Right lobe of liver (tissue), 6 donors: ENCODE results near the gene VAV2. TPM values are rescaled to one million over a fixed set of nuclear protein-coding genes. Genes with fewer than 3 reads are reported as not detected.

ENCODE experiments used
- ATAC-seq, 4 donors: fragments of 200-7000 bp; cut with Tn5 transposase; one replicate each; pipeline ENCODE4 v1.9.1; 2020; ENCODE audit warnings: mild to moderate bottlenecking in 4 of 4, moderate library complexity in 4 of 4
- DNase-seq, 3 donors: peaks; one replicate each; pipeline ENCODE4 v3.0.0-alpha.2; 2020
- H3K27ac ChIP-seq, 3 donors: fragments of 200-600 bp; one replicate each; pipeline ENCODE4 v1.8.0; 2022
- H3K27me3 ChIP-seq, 2 donors: fragments of 200-600 bp; one replicate each; pipeline ENCODE4 v1.8.0; 2022
- H3K36me3 ChIP-seq, 4 donors: fragments of 200-600 bp; sonication (generic) in 1 of 4; one replicate each; pipeline versions ENCODE4 v1.5.1 to v1.8.0; 2017 to 2022; ENCODE audit warnings: control low read depth in 1 of 4
- H3K4me1 ChIP-seq, 4 donors: fragments of 200-600 bp; sonication (generic) in 1 of 4; one replicate each; pipeline versions ENCODE4 v1.5.1 to v1.8.0; 2017 to 2022; ENCODE audit warnings: control low read depth in 1 of 4
- H3K4me3 ChIP-seq, 3 donors: fragments of 200-600 bp; one replicate each; pipeline ENCODE4 v1.8.0; 2022
- H3K9me3 ChIP-seq, 4 donors: fragments of 200-600 bp; sonication (generic) in 1 of 4; one replicate each; pipeline versions ENCODE4 v1.5.1 to v1.8.0; 2017 to 2022; ENCODE audit warnings: control low read depth in 1 of 4
- CTCF ChIP-seq, 4 donors: fragments of 200-600 bp in 3 of 4; fragments of 450-650 bp in 1 of 4; IDR thresholded peaks; one replicate each; pipeline versions ENCODE4 v1.5.1 to v1.8.0; 2016 to 2022; ENCODE audit warnings: antibody characterized with exemption in 4 of 4, mild to moderate bottlenecking in 2 of 4
- POLR2A ChIP-seq: fragments of 450-650 bp; IDR thresholded peaks from one replicate; pipeline ENCODE4 v1.6.1; 2017; ENCODE audit warnings: antibody characterized with exemption, mild to moderate bottlenecking
- WGBS: methylation state at CpG from one replicate; pipeline ENCODE4 v1.1.6; 2018; ENCODE audit warnings: low coverage, low lambda C conversion rate; ENCODE audit not compliant: insufficient coverage; ENCODE audit errors: missing lambda C conversion rate; 5-methylcytosine and 5-hydroxymethylcytosine counted together
- intact Hi-C, 2 donors: fragments of 100-400 bp; cut with DNase I; formaldehyde crosslinking; loops; one replicate each; pipeline versions ENCODE4 v1.11.2 to v1.14.1; 2022
- total RNA-seq, 6 experiments: library from RNA; depleted of rRNA in 2 of 6; stranded (reverse); fragments of >200 nt in 2 of 6; fragmentation: NEBNext Ultra II Directional in 3 of 6; extraction: Animal tissue kit (Norgen Biotek cat#: 25700) in 3 of 6; gene quantifications; one replicate each; pipeline versions ENCODE4 v1.1.0 to v1.2.4, GENCODE V29; 2016 to 2023
- donor health status: DM: no; HTN: yes; CAD: no.
- donor health status: DM: no; HTN: no; CAD: no.
- donor health status: DM: no; HTN: no; CAD: no.
- donor health status: DM: no; HTN: yes; CAD: no.
- donor health status: DM: no; HTN: yes; CAD: no.

The VAV2 gene
- total RNA-seq, 6 experiments from 2014 or later, result 30.1 to 44.3 (median 34.9) TPM

GRCh38 chr9:133793471-133793870 lies 198.7 kb downstream of the VAV2 start:
- peaks cover 0 to 25% (median 12%) of the 10 kb centered on the region in 4 donors for H3K4me1 ChIP-seq
- peaks cover 0 to 26% (median 3%) of the 10 kb centered on the region in 4 donors for H3K36me3 ChIP-seq
- DNase-seq (no peak), ATAC-seq (no peak)
- TF ChIP-seq CTCF (IDR thresholded peaks at IDR 0.05) (no peak), POLR2A (no peak)
- intact Hi-C loops, result loop anchor here (5.0 to 10.0 kb wide), 3 partner anchors 199 to 311 kb away; partner anchors contain the start of gene VAV2 (in 1 of the 2)
- no peaks in the 10 kb centered on the region for H3K27me3 ChIP-seq
- H3K9me3 ChIP-seq, result no peaks in the 10 kb centered on the region
- H3K4me3 ChIP-seq, result no peak overlapping the region
- 62% methylated on average over 7 of the region's 13 CpGs for WGBS
- no peak overlapping the region for H3K27ac ChIP-seq

- no peaks in the 10 kb centered on the region for H3K9me3 ChIP-seq
- peaks cover 0 to 26% (median 3%) of the 10 kb centered on the region in 4 donors for H3K36me3 ChIP-seq
- H3K27ac ChIP-seq, result no peak overlapping the region
- H3K4me1 ChIP-seq, result peaks cover 0 to 25% (median 12%) of the 10 kb centered on the region in 4 donors
- H3K4me3 ChIP-seq, result no peak overlapping the region
- peak; percentile 75 to 84 (median 83) for DNase-seq
- peak; percentile 71 to 79 (median 76) for ATAC-seq
- WGBS, result 17% methylated on average over 8 of the region's 22 CpGs
- intact Hi-C loops, result loop anchor here (5.0 to 10.0 kb wide), 3 partner anchors 199 to 312 kb away; partner anchors contain the start of gene VAV2 (in 1 of the 2)
- H3K27me3 ChIP-seq, result no peaks in the 10 kb centered on the region
- TF ChIP-seq POLR2A, result no peak
- TF ChIP-seq CTCF (IDR thresholded peaks at IDR 0.05), result peak; percentile 89 to 96 (median 92)
Measured at GRCh38 chr9:133792721-133793470, 199.2 kb downstream of the VAV2 start.

GRCh38 chr9:133791735-133792649 lies 200.1 kb downstream of the VAV2 start:
- DNase-seq, result no peak

More at GRCh38 chr9:133791735-133792649, 200.1 kb downstream of the VAV2 start:
- ATAC-seq, result no peak
- 86% methylated on average over 13 of the region's 18 CpGs for WGBS
- Histone ChIP-seq H3K27ac (no peak overlapping the region), H3K9me3 (no peaks in the 10 kb centered on the region), H3K4me3 (no peak overlapping the region), H3K4me1 (peaks cover 0 to 25% (median 12%) of the 10 kb centered on the region in 4 donors), H3K36me3 (peaks cover 0 to 26% (median 3%) of the 10 kb centered on the region in 4 donors), H3K27me3 (no peaks in the 10 kb centered on the region)
- intact Hi-C loops, result loop anchor here (5.0 to 10.0 kb wide), 3 partner anchors 200 to 313 kb away; partner anchors contain the start of gene VAV2 (in 1 of the 2)
- TF ChIP-seq CTCF (IDR thresholded peaks at IDR 0.05) (no peak), POLR2A (no peak)
